GM18508 (cell line): ENCODE measurements around the gene GPR17.

Experiments used
- ATAC-seq: cut with Tn5 transposase; IDR thresholded peaks from one replicate; pipeline ENCODE4 v1.9.1; 2021; ENCODE audit warnings: moderate number of reproducible peaks; ENCODE audit not compliant: insufficient read depth, unreplicated experiment

GPR17 gene

GRCh38 chr2:127664065-127664894 lies 18.3 kb downstream of the GPR17 start:
- no peak for ATAC-seq

- ATAC-seq, result no peak
Measured at GRCh38 chr2:127664895-127665225, 18.9 kb downstream of the GPR17 start.

GRCh38 chr2:127665267-127665893 lies 19.4 kb downstream of the GPR17 start:
- ATAC-seq, result no peak

- ATAC-seq, result no peak
Measured at GRCh38 chr2:127669056-127669455, 23.1 kb downstream of the GPR17 start.

GRCh38 chr2:127670055-127670956 lies 24.4 kb downstream of the GPR17 start:
- ATAC-seq, result no peak

GRCh38 chr2:127670957-127671290 lies 25.0 kb downstream of the GPR17 start:
- ATAC-seq, result no peak

- ATAC-seq, result no peak
Measured at GRCh38 chr2:127671557-127672302, 25.8 kb downstream of the GPR17 start.

GRCh38 chr2:127672341-127673224 lies 26.6 kb downstream of the GPR17 start:
- no peak for ATAC-seq

GRCh38 chr2:127673291-127674069 lies 27.5 kb downstream of the GPR17 start:
- no peak for ATAC-seq

GRCh38 chr2:127674241-127675209 lies 28.6 kb downstream of the GPR17 start:
- no peak for ATAC-seq

- no peak for ATAC-seq
Measured at GRCh38 chr2:127675331-127676261, 29.6 kb downstream of the GPR17 start, which contains the start of gene LIMS2. Gene LIMS2 (minus strand): TSS chr2:127675530. CDS start chr2:127675024, 506 bp downstream.

- ATAC-seq, result no peak
Measured at GRCh38 chr2:127676906-127677305, 31.0 kb downstream of the GPR17 start.

GRCh38 chr2:127678531-127678930 lies 32.6 kb downstream of the GPR17 start:
- ATAC-seq, result no peak

GRCh38 chr2:127678991-127679390 lies 33.0 kb downstream of the GPR17 start:
- ATAC-seq, result no peak

- no peak for ATAC-seq
Measured at GRCh38 chr2:127679680-127680361, 33.9 kb downstream of the GPR17 start.
